ENCODE results near the gene CEP162. TPM values are rescaled to one million over a fixed set of nuclear protein-coding genes. Genes with fewer than 3 reads are reported as not detected.

CEP162 gene
- 1.7 and 2.3 TPM in 2 replicates for total RNA-seq (2014; rRNA removed)
- percentile 45 among the genes with signal in this experiment for Bru-seq, nascent RNA
- percentile 35 among the genes with signal in this experiment for BruChase-seq, experiment 1, labeled RNA remaining after a 6-hour chase
- BruChase-seq, experiment 2, labeled RNA remaining after a 2-hour chase: percentile 44 among the genes with signal in this experiment
- long read RNA-seq: 0 reads

DNA sequence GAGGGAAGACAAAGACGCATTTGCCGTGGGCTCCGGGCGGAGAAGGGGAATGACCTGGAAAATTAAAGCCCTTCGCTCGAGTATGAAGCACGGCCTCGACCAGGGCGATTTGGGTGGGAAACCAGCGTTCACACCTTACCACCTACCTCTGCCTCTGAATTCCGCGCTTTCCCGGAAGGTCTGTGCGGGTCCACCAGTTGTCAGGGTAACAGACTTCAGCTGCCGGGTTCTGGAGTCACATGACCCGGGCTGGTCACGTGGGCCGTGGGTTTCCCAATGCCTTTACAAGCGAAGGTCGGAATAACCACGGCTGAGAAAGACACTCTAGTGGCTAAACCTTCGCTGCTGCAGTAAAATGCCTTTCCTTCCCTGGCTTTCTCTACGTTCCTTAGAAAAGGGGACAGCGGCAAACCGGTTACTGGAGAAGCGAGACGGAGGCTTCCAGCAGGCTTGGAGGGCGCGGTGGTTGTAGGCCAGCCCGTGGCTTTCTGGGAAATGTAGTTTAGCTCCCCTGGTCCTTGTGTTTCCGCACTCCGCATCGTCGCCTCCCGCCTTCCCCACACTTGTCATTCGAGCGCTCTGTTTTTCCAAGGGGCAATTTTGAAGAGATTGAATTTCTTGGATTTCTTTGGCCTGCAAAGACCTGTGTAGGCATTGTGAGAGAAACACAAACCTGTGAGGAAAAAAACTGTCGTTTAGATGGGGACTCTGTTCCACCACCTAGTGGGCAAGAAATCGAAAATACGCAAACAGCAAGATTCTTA lies at the start of gene CEP162:
CEP162 (minus strand) TSS at position 210 of the 764 bp plus-strand sequence. CDS start 1,250 bp downstream, outside the sequence.
- intact Hi-C loops (cut with micrococcal nuclease): no loop called here
- Histone ChIP-seq H3K4me3 (ENCODE audit: low read length) (peak within 1 kb of the TSS; percentile 90), H3F3A (ENCODE audit: low read length, unreplicated experiment) (no peaks in the 10 kb centered on the region), H3K9ac (ENCODE audit: low read length) (peak within 1 kb of the TSS; percentile 55), H3K4me1 (ENCODE audit: insufficient read depth, low read length) (no peaks in the 10 kb centered on the region), H4K20me1 (ENCODE audit: low read length) (no peaks in the 10 kb centered on the region), H3K27me3 (ENCODE audit: low read length) (peaks cover 18% of the 10 kb centered on the region; the same call in 1 of the 2 replicates), H3K79me2 (ENCODE audit: low read length) (no peaks in the 10 kb centered on the region), H3K27ac (ENCODE audit: low read length) (no peak within 1 kb of the TSS), H3K9me3 (ENCODE audit: low read length) (no peaks in the 10 kb centered on the region), H2AFZ (ENCODE audit: low read length) (peak within 1 kb of the TSS; percentile 100), H3K36me3 (ENCODE audit: low read depth, low read length) (no peaks in the 10 kb centered on the region), H3K9me2 (replicated peaks; ENCODE audit: low read length) (no peaks in the 10 kb centered on the region), H3K4me2 (ENCODE audit: low read length) (peak within 1 kb of the TSS; percentile 90)
- ChIA-PET POLR2A (ENCODE audit: unreplicated experiment) (no interaction called here), CTCF (interaction anchor here (0.5 to 0.8 kb wide), 2 partner anchors 325 to 359 kb away, joined by 3 to 4 read pairs; no protein-coding TSS in a partner anchor)
- DNase-seq (peak; percentile 60), ATAC-seq (peak; percentile 96)
- TF ChIP-seq EZH2 (IDR thresholded peaks at IDR 0.05; ENCODE audit: low read length, unreplicated experiment) (no peak), CTCF (conservative IDR thresholded peaks at IDR 0.05; ENCODE audit: low read depth, low read length) (peak; percentile 72)
- BruUV-seq (replicated peaks): no TSS peak

DNA sequence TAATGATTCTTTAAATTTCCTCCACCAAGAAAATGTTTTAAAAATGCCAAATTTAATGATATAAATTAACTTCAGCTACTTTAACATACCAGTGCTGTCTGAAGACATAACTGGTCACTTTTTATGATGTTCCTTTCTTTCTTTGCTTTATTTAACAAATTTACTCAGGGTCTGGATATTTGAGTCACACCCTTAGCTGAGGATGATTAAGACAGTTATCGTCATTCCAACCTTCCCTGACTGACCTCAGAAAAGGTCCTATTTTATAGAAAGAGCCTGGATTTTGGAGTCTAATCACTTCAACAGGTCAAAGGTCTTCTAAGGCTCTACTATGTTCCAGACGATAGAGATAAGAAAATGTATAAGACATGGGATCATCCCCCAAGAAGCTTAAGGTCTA lies 47.4 kb upstream of the CEP162 start:
- intact Hi-C loops (cut with micrococcal nuclease): no loop called here
- Histone ChIP-seq H4K20me1 (ENCODE audit: low read length) (no peaks in the 10 kb centered on the region), H3F3A (ENCODE audit: low read length, unreplicated experiment) (no peaks in the 10 kb centered on the region), H3K79me2 (ENCODE audit: low read length) (no peaks in the 10 kb centered on the region), H3K36me3 (ENCODE audit: low read depth, low read length) (no peaks in the 10 kb centered on the region), H3K9me3 (ENCODE audit: low read length) (no peaks in the 10 kb centered on the region), H3K4me2 (ENCODE audit: low read length) (no peak overlapping the region), H3K4me1 (ENCODE audit: insufficient read depth, low read length) (no peaks in the 10 kb centered on the region), H3K27ac (ENCODE audit: low read length) (no peak overlapping the region), H3K27me3 (ENCODE audit: low read length) (peaks cover 74% of the 10 kb centered on the region), H2AFZ (ENCODE audit: low read length) (no peak overlapping the region), H3K9me2 (replicated peaks; ENCODE audit: low read length) (no peaks in the 10 kb centered on the region), H3K4me3 (ENCODE audit: low read length) (no peak overlapping the region), H3K9ac (ENCODE audit: low read length) (no peak overlapping the region)
- ATAC-seq: no peak
- no peak for TF ChIP-seq EZH2 (IDR thresholded peaks at IDR 0.05; ENCODE audit: low read length, unreplicated experiment)
- TF ChIP-seq CTCF (conservative IDR thresholded peaks at IDR 0.05; ENCODE audit: low read depth, low read length): no peak
- TF ChIP-seq EZH2phosphoT487 (IDR thresholded peaks at IDR 0.05; ENCODE audit: borderline replicate concordance, low read length): no peak
- POLR2A ChIA-PET (ENCODE audit: unreplicated experiment): no interaction called here
- no peak for DNase-seq
- BruUV-seq (replicated peaks): no TSS peak
- CTCF ChIA-PET: no interaction called here

Data from PC-3 (cell line).